ENCODE measurements around the gene RPA3. TPM values are rescaled to one million over a fixed set of nuclear protein-coding genes. Genes with fewer than 3 reads are reported as not detected.

RPA3 gene
- total and polyA plus RNA-seq, 2 donors (not counting 3 experiments of a cell fraction or from before 2014, with no cell fraction given): 15.6 to 34.4 TPM

- no TSS peak for BruUV-seq (replicated peaks)
- H2AFZ ChIP-seq (ENCODE audit: low read depth, low read length): no peak overlapping the region
- H3K4me2 ChIP-seq (ENCODE audit: insufficient read depth, low read length): no peak overlapping the region
- intact Hi-C loops (cut with micrococcal nuclease): no loop called here
- no peaks in the 10 kb centered on the region for H3K9me1 ChIP-seq (replicated peaks; ENCODE audit: control insufficient read depth, extremely low read depth, insufficient read depth, low read length)
- ChIA-PET CTCF (no interaction called here), POLR2A (no interaction called here)
- no peak overlapping the region for H3K27ac ChIP-seq (ENCODE audit: insufficient read depth, low read depth, low read length)
- no peaks in the 10 kb centered on the region for H3K4me1 ChIP-seq (ENCODE audit: control insufficient read depth, extremely low read depth, insufficient read depth, low read length)
- DNase-seq (ENCODE audit: low read depth, low spot score) (no peak), FAIRE-seq (no peak)
- H3K9ac ChIP-seq (replicated peaks; ENCODE audit: extremely low read depth, insufficient read depth, low read length): no peak overlapping the region
- H3K79me2 ChIP-seq (ENCODE audit: control insufficient read depth, insufficient read depth, low read length): no peaks in the 10 kb centered on the region
- no peaks in the 10 kb centered on the region for H3K9me3 ChIP-seq (replicated peaks; ENCODE audit: control insufficient read depth, insufficient read depth, low read length)
- H4K20me1 ChIP-seq (replicated peaks; ENCODE audit: control insufficient read depth, extremely low read depth, insufficient read depth, low read length): no peaks in the 10 kb centered on the region
- no peaks in the 10 kb centered on the region for H3K36me3 ChIP-seq (ENCODE audit: control insufficient read depth in 2 of 2, extremely low read depth in 1 of 2, insufficient read depth in 2 of 2, low read length in 2 of 2)
- no peak for TF ChIP-seq POLR2AphosphoS5 (IDR thresholded peaks at IDR 0.05; ENCODE audit: insufficient read depth, low read depth, low read length)
- no peak for TF ChIP-seq GATA2 (IDR thresholded peaks at IDR 0.05; ENCODE audit: insufficient read depth, insufficient read length, low read depth, low read length)
- TF ChIP-seq MAX (IDR thresholded peaks at IDR 0.05; ENCODE audit: insufficient read depth, insufficient read length): no peak
- TF ChIP-seq POLR2A (IDR thresholded peaks at IDR 0.05; ENCODE audit: low read depth, low read length): no peak
- no peak for TF ChIP-seq FOS (IDR thresholded peaks at IDR 0.05; ENCODE audit: borderline replicate concordance, insufficient read depth, low read length)
- no peak for TF ChIP-seq CTCF (IDR thresholded peaks at IDR 0.05; ENCODE audit: extremely low read depth in 1 of 2, insufficient read depth in 1 of 2, low read depth in 1 of 2, low read length in 2 of 2)
- no peak for TF ChIP-seq JUN (IDR thresholded peaks at IDR 0.05; ENCODE audit: borderline replicate concordance, insufficient read depth, insufficient read length, low read depth)
- no peak for TF ChIP-seq MYC (IDR thresholded peaks at IDR 0.05; ENCODE audit: low read depth, low read length)
- no peak for TF ChIP-seq EZH2 (IDR thresholded peaks at IDR 0.05; ENCODE audit: borderline replicate concordance, low read depth, low read length, severe bottlenecking)
- dilution Hi-C loops (cut with MboI; ENCODE audit: extremely low pct_ligation_motif_present, low sequenced_read_pairs): no loop called here
- no peaks in the 10 kb centered on the region for H3K27me3 ChIP-seq (ENCODE audit: control insufficient read depth in 2 of 2, insufficient read depth in 2 of 2, low read length in 2 of 2)
- H3K4me3 ChIP-seq (replicated peaks in 1 of 3; ENCODE audit: insufficient read depth in 1 of 3, low read depth in 1 of 3, low read length in 3 of 3): no peak overlapping the region
Observed at GRCh38 chr7:7618410-7618809, 100.0 kb downstream of the RPA3 start.
